HG03280 (cell line): Measurements from ENCODE around the gene POFUT2.

Source experiments
- ATAC-seq: cut with Tn5 transposase; IDR thresholded peaks from one replicate; pipeline ENCODE4 v1.9.1; 2021; ENCODE audit warnings: mild to moderate bottlenecking, moderate library complexity; ENCODE audit not compliant: unreplicated experiment

The POFUT2 gene

GRCh38 chr21:45264912-45265515 lies 22.7 kb downstream of the POFUT2 start:
- ATAC-seq = no peak

GRCh38 chr21:45264146-45264911 lies 23.4 kb downstream of the POFUT2 start:
- no peak for ATAC-seq

GRCh38 chr21:45263534-45263933 lies 24.2 kb downstream of the POFUT2 start:
- no peak for ATAC-seq

DNA sequence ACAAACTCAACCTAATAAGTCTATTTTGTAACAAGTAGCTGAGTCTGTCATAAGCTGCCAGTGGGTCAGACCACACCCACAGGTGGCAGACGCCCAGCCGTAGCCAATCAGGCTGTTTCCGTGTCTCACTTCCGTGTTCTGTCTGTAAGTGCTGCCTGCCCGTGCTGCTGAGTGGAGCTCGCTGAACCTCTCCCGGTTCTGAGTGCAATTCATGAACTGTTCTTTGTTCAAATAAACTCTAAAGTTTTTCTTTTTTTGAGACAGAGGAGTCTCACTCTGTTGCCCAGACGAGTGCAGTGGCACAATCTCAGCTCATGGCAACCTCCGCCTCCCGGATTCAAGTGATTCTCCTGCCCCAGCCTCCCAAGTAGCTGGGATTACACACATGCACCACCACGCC lies 25.1 kb downstream of the POFUT2 start:
- ATAC-seq = no peak

DNA sequence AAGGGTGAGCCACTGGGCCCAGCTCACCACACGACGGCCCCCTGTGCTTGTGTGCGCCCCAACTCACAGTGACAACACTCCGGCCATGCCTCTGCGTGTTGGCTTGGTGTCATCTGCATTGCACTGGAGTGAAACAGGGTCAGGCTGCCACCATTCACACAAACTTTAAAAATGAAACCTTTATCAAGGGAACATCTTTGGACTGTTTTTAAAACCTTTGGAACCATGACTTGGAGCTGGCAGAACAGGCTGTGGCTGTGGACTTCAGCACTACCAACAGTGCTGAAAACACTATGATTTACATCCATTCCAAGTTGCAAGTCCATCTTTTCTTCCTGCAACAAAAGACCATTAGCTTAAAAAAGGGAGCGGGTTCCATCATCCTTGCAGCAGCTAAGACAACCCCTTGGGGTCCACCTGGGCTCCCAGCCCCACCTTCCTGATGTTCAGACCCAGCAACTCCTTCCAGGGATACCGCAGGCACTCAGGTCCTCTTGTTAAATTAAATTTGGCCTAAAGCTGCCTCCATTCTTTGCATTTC lies 25.6 kb downstream of the POFUT2 start:
- no peak for ATAC-seq

GRCh38 chr21:45261093-45261492 lies 26.6 kb downstream of the POFUT2 start:
- ATAC-seq = no peak

- no peak for ATAC-seq
Observed at GRCh38 chr21:45260191-45260825, 27.4 kb downstream of the POFUT2 start.

- ATAC-seq = no peak
Observed at GRCh38 chr21:45259206-45259840, 28.4 kb downstream of the POFUT2 start.

- no peak for ATAC-seq
Observed at GRCh38 chr21:45258466-45258865, 29.2 kb downstream of the POFUT2 start.

- no peak for ATAC-seq
Observed at GRCh38 chr21:45257673-45258341, 29.9 kb downstream of the POFUT2 start.

- no peak for ATAC-seq
Observed at GRCh38 chr21:45256912-45257672, 30.6 kb downstream of the POFUT2 start.

DNA sequence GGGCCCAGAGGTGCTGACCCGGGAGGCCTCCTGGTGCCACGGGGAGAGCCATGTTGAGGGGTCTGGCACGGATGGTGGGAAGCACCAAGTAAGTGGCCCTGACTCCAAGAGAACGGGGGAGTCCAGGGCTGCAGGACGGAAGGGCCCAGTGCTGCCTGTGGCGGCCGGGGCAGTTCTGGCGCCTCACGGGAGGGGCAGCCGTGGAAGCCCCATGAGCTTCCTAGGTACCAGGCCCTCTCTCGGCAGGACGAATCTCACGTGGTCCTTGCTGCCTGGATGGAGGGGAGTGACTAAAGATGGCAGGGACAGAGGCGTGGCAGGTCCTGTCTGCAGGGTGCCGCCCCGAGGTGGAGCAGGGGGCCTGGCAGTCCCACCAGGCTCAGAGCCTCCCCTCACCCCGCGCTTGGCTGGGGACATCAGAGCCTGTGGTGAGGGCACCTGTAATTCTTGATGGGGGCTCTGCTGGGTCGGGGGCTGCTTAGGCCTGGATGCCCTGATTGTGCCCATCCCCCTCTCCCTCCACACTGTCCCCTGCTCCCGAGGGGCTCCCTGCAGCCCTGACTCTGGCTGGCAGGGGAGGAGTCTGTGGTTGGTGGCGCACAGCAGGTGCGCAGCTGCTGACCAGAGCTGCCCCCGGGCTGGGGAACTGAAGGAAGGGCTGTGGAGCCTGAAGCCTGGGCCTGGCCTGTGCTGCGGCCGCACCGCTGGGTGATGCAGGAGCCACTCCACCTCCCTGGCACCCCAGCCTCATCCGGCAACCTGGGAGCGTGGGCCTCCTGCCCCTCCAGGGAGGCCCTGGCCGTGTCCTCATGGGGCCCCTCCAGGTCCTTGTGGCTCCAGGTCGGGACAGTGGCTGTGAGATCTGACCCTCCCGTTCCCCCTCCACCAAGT lies 31.4 kb downstream of the POFUT2 start:
- no peak for ATAC-seq

DNA sequence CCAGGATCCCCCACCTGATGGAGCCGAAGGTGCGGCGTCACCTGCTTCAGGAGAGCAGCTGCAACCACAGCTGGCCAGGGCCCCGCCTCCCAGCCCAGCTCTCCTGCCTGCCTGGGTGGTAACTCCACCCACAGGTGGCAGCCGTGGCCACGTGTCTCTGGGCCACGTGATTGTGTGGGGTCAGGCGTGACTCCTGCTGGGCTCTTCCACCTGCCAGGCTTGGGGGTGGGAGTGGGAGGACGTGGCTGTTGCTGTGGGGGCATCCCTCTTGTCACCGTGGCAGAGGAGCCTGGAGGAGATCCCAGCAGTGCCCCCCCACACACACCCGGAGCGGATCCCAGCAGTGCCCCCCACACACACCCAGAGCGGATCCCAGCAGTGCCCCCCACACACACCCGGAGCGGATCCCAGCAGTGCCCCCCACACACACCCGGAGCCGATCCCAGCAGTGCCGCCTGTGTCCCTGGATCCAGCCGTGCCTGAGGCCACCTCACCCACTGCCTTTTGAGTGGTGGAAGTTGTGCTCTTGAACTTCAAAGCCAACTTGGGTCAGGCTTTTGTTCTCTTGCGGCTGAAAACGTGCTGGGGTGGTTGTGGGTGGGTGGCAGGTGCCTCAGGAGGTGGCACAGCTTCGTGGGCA lies 32.2 kb downstream of the POFUT2 start:
- ATAC-seq = no peak

- ATAC-seq = no peak
Observed at GRCh38 chr21:45254460-45254930, 33.2 kb downstream of the POFUT2 start.

- ATAC-seq = no peak
Observed at GRCh38 chr21:45253633-45254459, 33.8 kb downstream of the POFUT2 start.

DNA sequence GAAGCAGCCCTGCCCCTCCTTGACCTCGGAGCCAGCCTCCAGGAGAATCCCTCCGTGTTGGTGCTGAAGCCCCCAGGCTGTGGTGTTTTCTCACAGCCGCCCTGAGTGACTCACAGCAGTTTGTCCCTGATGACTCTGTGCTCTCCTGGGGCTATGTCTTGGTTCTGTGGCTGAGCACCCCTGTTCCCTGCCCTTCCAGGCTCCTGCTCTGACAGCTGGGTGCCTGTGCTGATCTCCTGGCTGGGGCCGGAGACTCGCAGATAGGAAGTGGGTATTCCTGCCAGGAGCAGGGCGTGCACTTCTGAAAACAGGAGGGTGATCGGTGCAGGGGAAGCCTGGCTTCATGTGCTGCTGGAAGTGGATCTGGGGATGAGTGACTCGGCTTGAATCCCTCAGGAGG lies 34.5 kb downstream of the POFUT2 start:
- no peak for ATAC-seq

DNA sequence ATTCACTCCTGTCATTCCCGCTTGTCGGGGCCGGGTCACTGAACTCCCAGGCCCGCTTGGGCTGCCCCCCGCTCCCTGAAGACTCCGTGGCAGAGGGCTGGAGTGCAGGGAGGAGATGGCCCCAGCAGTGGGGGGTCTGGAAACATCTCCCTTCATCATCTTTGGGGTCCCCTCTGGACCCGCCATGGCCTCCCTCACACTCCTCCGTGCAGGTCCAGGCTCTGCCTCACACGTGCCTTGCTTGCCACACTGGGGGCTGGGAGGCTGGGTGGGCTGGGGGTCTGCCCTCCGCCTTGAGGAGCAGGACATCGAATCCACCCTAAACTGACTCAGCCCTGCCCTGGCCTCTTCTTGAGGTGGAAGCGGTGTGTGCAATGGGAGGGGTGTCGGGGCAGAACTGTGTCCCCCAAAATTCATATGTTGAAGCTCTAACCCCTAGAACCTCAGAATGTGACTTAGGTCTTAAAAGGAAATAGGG lies 35.2 kb downstream of the POFUT2 start:
- ATAC-seq = no peak
